OCI-LY3 (cell line): ENCODE data around the gene C1orf52.

Experiments
- EZH2phosphoT487 ChIP-seq: fragments of 200-600 bp; shearing (Covaris generic); IDR thresholded peaks from 2 replicates; pipeline ENCODE4 v1.6.1; 2018; ENCODE audit warnings: antibody characterized with exemption, mixed run types, low read depth
- TF ChIP-seq, protein P1 (sequence below): fragments of 200-600, 300-600 bp; sonication (generic); IDR thresholded peaks from 2 replicates; pipeline ENCODE4 v1.5.1; 2014; ENCODE audit warnings: antibody characterized with exemption, low read length, low read depth

DNA sequence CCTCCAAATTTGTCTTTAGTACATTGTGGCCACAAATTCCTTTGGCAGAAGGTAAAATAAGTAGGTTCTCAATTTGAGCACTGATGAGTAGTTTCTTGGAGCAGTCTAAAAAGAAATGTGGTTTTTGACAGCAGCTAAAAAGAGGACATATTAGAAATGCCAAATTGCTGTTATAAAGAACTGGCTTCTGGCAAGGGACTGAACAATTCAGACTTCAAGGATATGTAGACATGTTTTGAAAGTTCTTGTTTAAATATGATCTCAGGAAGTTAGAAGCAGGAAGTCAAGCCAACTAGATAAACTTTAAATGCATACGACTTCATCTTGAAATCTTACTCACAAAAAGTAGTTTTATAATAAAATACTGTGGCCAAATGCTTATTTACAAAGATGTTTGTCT is 18.8 kb downstream of the C1orf52 start:
- TF ChIP-seq, protein P1, sequence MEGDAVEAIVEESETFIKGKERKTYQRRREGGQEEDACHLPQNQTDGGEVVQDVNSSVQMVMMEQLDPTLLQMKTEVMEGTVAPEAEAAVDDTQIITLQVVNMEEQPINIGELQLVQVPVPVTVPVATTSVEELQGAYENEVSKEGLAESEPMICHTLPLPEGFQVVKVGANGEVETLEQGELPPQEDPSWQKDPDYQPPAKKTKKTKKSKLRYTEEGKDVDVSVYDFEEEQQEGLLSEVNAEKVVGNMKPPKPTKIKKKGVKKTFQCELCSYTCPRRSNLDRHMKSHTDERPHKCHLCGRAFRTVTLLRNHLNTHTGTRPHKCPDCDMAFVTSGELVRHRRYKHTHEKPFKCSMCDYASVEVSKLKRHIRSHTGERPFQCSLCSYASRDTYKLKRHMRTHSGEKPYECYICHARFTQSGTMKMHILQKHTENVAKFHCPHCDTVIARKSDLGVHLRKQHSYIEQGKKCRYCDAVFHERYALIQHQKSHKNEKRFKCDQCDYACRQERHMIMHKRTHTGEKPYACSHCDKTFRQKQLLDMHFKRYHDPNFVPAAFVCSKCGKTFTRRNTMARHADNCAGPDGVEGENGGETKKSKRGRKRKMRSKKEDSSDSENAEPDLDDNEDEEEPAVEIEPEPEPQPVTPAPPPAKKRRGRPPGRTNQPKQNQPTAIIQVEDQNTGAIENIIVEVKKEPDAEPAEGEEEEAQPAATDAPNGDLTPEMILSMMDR, result no peak
- no peak for TF ChIP-seq EZH2phosphoT487
